ENCODE data around the gene BFSP2. TPM values are rescaled to one million over a fixed set of nuclear protein-coding genes. Genes with fewer than 3 reads are reported as not detected.
A peak's percentile ranks its signal among the peaks of the same experiment; 100 is the strongest.

Gene BFSP2
- total and polyA plus RNA-seq, 2 donors (not counting 3 experiments of a cell fraction or from before 2014, with no cell fraction given) = not detected

GRCh38 chr3:133383175-133383574 lies 16.7 kb upstream of the BFSP2 start:
- FAIRE-seq (no peak), DNase-seq (ENCODE audit: low read depth, low spot score) (no peak)
- no peak overlapping the region for H3K4me3 ChIP-seq (replicated peaks in 1 of 3; ENCODE audit: insufficient read depth in 1 of 3, low read depth in 1 of 3, low read length in 3 of 3)
- intact Hi-C loops (cut with micrococcal nuclease) = loop anchor here (5.0 kb wide), 1 partner anchor 211 kb away; no protein-coding TSS in a partner anchor
- H3K4me1 ChIP-seq (ENCODE audit: control insufficient read depth, extremely low read depth, insufficient read depth, low read length) = peaks cover 8% of the 10 kb centered on the region
- no peak overlapping the region for H3K27ac ChIP-seq (ENCODE audit: insufficient read depth, low read depth, low read length)
- H3K27me3 ChIP-seq (ENCODE audit: control insufficient read depth in 2 of 2, insufficient read depth in 2 of 2, low read length in 2 of 2) = no peaks in the 10 kb centered on the region
- H3K9ac ChIP-seq (replicated peaks; ENCODE audit: extremely low read depth, insufficient read depth, low read length) = no peak overlapping the region
- H3K9me1 ChIP-seq (replicated peaks; ENCODE audit: control insufficient read depth, extremely low read depth, insufficient read depth, low read length) = no peaks in the 10 kb centered on the region
- H3K36me3 ChIP-seq (ENCODE audit: control insufficient read depth in 2 of 2, extremely low read depth in 1 of 2, insufficient read depth in 2 of 2, low read length in 2 of 2) = no peaks in the 10 kb centered on the region
- dilution Hi-C loops (cut with MboI; ENCODE audit: extremely low pct_ligation_motif_present, low sequenced_read_pairs) = no loop called here
- POLR2A ChIA-PET = no interaction called here
- TF ChIP-seq POLR2AphosphoS5 (IDR thresholded peaks at IDR 0.05; ENCODE audit: insufficient read depth, low read depth, low read length) (no peak), MYC (IDR thresholded peaks at IDR 0.05; ENCODE audit: low read depth, low read length) (no peak), FOS (IDR thresholded peaks at IDR 0.05; ENCODE audit: borderline replicate concordance, insufficient read depth, low read length) (peak; percentile 48), EZH2 (IDR thresholded peaks at IDR 0.05; ENCODE audit: borderline replicate concordance, low read depth, low read length, severe bottlenecking) (no peak), GATA2 (IDR thresholded peaks at IDR 0.05; ENCODE audit: insufficient read depth, insufficient read length, low read depth, low read length) (peak; percentile 16), POLR2A (IDR thresholded peaks at IDR 0.05; ENCODE audit: low read depth, low read length) (no peak), JUN (IDR thresholded peaks at IDR 0.05; ENCODE audit: borderline replicate concordance, insufficient read depth, insufficient read length, low read depth) (no peak)
- TF ChIP-seq, protein P1, sequence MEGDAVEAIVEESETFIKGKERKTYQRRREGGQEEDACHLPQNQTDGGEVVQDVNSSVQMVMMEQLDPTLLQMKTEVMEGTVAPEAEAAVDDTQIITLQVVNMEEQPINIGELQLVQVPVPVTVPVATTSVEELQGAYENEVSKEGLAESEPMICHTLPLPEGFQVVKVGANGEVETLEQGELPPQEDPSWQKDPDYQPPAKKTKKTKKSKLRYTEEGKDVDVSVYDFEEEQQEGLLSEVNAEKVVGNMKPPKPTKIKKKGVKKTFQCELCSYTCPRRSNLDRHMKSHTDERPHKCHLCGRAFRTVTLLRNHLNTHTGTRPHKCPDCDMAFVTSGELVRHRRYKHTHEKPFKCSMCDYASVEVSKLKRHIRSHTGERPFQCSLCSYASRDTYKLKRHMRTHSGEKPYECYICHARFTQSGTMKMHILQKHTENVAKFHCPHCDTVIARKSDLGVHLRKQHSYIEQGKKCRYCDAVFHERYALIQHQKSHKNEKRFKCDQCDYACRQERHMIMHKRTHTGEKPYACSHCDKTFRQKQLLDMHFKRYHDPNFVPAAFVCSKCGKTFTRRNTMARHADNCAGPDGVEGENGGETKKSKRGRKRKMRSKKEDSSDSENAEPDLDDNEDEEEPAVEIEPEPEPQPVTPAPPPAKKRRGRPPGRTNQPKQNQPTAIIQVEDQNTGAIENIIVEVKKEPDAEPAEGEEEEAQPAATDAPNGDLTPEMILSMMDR (IDR thresholded peaks at IDR 0.05; ENCODE audit: extremely low read depth in 1 of 2, insufficient read depth in 1 of 2, low read depth in 1 of 2, low read length in 2 of 2) = no peak
- TF ChIP-seq, protein P2, sequence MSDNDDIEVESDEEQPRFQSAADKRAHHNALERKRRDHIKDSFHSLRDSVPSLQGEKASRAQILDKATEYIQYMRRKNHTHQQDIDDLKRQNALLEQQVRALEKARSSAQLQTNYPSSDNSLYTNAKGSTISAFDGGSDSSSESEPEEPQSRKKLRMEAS (IDR thresholded peaks at IDR 0.05; ENCODE audit: insufficient read depth, insufficient read length) = no peak
- no peaks in the 10 kb centered on the region for H3K9me3 ChIP-seq (replicated peaks; ENCODE audit: control insufficient read depth, insufficient read depth, low read length)
- BruUV-seq (replicated peaks) = no TSS peak
- CTCF ChIA-PET = interaction anchor here (1.0 to 19.2 kb wide), 10 partner anchors 9 to 657 kb away, joined by 3 to 528 read pairs (median 9); no protein-coding TSS in a partner anchor
- no peak overlapping the region for H3K4me2 ChIP-seq (ENCODE audit: insufficient read depth, low read length)
- no peaks in the 10 kb centered on the region for H3K79me2 ChIP-seq (ENCODE audit: control insufficient read depth, insufficient read depth, low read length)
- H2AFZ ChIP-seq (ENCODE audit: low read depth, low read length) = no peak overlapping the region
- H4K20me1 ChIP-seq (replicated peaks; ENCODE audit: control insufficient read depth, extremely low read depth, insufficient read depth, low read length) = no peaks in the 10 kb centered on the region
